Activated naive CD8-positive, alpha-beta T cell treated with anti-CD3 and anti-CD28 coated beads, Interleukin-2, amount 50 U/mL, for 16 hours (primary cell): ENCODE data around the gene RIPOR1.
"Not testable (repeated sequence)": the region's sequence is repeated elsewhere in the genome, so short reads cannot be mapped to it uniquely, and the experiment has no call there.

Source experiments
- DNase-seq: peaks from one replicate; pipeline ENCODE4 v3.0.0-alpha.2; 2020; ENCODE audit warnings: low read depth, low spot score

The RIPOR1 gene

DNA sequence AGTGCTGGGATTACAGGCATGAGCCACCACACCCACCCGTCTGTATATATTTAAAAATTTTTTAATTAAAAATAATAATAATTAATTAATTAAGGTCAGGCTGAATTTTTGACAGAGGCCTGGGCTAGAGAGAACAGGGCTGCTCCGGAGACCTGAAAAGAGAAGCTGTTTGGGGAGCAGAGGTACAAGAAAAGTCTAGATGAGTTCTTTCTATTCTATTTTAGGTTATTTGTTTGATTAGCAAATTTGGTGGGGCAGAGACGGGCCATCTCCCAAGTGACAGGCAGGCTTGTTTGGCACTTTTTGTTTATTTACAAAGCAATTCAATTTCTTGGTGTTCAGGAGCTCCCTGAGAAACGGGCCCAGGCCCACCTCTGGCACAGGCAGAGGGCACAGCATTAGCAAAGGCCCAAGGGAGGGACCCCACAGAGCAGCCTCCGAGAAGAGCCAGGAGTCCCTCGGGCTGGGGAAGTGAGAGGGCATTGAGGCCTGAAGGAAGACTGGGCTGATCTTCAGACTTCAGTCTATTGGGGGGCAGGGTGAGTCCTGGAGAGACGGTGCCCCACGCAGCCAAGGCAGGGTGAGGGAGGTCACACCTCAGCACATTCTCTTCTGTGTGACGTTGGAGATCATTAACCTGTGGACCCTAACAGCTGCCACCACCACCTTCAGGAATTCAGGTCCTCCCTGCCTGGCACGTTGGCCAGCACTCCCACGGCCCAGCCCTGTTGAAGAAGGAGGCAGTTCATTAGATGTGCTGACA is 10.8 kb upstream of the RIPOR1 start:
- DNase-seq: no peak

DNA sequence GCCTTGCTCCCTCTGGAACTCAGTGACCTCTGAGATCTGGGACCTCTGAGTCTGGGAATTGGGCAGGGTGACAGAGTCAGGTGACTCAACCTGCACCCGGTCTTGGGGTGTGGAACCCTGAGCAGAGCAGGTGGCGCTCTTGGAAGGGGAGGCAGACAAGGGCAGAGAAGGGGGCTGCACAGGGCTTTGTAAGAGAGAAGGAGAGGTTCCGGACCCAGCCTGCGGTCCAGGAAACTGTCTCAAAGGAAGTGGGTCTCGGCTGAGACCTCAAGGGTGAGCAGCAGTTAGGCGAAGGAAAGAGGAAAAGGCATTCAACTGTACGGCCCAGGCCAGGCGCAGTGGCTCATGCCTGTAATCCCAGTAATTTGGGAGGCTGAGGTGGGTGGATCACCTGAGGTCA is 10.0 kb upstream of the RIPOR1 start:
- DNase-seq: no peak

- DNase-seq: no peak
Measured at GRCh38 chr16:67519242-67519641, 9.4 kb upstream of the RIPOR1 start.

DNA sequence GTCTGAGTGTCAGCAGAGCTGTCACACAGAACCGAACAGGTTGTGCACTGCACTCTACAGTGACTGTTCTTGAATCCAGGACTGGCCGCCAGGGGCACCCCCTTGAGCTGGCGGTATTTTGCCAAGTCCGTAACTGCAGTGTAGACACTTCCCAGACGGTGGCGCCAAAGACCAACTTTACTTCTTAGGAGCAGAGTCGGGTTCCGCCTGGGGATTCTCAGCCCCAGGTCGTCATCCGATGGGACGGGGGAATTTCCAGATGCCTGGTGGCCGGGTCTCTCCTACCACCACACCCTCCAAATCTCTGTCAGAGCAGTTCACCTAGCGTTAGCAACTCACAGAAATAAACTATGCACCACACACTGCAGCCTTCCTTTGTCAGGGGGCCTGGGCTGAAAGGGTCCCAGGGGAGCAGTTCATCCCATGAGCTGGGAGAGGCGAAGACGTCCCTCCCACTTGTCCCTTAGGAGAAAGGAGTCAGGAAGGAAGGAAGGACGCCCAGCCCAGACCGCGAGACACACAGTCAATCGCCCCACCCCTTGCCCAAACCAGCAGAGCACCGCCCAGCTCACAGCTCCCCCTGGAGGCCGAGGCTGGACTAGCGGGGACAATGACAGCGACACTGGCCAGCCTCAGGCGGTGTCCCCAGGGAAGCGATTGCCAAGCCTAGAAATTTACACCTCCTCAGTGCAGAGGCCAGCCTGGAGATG is 7.4 kb upstream of the RIPOR1 start:
- DNase-seq: peak; percentile 95

DNA sequence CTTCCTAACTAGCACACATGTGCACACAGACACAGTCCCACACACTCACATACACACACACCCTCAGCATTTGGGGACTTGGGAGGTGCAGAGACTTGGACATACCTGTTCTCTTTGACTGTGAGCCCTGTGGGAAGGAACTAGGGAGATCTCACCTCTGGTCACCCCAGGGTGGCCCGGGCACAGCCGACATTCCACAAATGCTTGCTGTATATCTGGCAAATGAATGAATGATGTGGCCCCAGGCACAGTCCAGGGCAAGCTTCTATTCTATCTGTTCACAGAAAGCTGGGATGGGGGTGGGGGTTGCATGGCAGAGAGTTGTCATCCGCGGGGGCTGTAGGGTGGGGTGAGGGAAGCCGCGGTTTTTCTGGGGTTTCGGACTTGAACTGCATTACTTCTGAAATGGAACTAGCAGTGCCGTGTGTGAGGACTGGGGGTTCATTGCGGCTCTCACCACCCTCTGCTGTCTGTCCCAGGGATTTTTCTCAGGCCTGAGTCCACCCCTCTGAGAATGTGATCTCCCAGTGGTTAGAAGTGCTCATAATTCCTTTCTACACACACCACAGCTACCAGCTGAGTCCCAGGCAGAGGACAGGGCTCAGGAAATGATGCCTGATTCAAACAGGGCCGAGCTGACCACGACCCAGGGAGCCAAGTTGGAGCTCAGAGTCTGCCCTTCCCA is 3.3 kb upstream of the RIPOR1 start:
- DNase-seq: no peak

DNA sequence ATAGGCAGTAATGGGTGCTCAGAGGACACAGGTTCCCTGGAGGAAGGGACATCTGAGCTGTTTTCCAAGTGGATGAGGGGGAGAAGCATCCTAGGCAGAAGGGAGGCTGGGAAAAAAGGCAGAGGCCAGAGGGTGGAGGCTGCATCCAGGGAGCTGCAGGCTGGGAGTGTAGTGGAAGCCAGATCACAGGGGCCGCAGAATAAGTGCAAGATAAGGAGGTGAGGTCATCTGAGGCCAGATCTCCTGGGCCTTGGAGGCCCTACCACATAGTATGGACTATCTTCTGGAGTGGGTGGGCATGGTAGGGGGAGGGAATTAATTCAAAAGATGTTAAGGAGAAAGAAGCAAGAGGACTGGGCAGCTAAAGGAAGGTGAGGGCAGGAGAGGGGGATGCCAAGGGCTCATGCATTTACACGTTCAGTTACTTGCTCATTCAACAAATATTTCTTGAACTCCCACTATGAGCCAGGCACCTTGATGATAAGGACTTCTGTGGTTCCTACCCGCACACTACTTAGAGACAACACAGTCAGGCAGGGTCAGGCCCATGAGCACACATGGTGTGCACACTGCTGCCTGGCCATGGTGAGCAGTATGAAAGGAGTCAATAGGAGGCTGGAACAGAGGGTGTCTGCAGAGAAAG is 2.4 kb upstream of the RIPOR1 start:
- no peak for DNase-seq

GRCh38 chr16:67528870-67529581 is 397 bp downstream of the RIPOR1 start:
- no peak for DNase-seq

DNA sequence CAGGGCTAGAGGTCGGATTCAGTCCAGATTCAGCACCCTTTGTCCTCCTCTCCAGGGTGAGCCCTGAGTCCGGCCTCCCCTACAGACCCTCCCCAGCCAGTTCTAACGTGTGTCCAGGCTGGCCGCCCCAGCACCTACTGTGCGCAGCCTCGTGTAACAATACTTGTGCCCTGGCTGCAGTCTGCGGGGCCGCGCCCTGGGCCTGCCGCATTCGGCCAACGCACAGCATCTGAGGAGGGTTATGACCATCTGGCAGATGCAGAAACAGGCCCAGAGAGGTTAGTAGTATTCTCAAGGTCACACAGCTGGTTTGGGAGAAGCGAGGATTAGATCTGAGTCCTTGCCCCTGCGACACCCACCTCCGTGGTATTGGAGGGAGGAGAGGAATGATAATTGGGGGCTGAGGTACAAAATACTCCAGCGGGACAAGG is 968 bp downstream of the RIPOR1 start:
- DNase-seq: no peak

GRCh38 chr16:67530013-67530939 is 1.6 kb downstream of the RIPOR1 start:
- no peak for DNase-seq

DNA sequence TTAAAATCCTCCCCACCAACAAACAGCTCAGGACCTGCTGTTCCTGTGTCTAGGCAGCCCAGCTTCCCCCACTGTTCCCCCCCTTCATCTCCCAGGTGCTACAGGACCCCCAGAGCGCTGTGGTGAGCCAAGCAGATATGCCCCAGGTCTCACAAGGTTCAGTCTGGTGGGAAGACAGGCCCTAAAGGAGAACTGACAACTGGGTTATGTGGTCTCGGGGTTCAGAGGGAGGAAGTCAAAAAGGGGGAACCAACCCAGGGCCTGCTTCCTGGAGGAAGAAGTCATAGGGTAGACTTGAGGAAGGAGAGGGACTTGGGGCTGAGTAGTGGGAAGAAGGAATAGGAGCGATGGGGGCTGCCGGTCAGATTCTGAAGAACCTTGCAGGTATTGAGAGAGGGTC is 2.6 kb downstream of the RIPOR1 start:
- no peak for DNase-seq

DNA sequence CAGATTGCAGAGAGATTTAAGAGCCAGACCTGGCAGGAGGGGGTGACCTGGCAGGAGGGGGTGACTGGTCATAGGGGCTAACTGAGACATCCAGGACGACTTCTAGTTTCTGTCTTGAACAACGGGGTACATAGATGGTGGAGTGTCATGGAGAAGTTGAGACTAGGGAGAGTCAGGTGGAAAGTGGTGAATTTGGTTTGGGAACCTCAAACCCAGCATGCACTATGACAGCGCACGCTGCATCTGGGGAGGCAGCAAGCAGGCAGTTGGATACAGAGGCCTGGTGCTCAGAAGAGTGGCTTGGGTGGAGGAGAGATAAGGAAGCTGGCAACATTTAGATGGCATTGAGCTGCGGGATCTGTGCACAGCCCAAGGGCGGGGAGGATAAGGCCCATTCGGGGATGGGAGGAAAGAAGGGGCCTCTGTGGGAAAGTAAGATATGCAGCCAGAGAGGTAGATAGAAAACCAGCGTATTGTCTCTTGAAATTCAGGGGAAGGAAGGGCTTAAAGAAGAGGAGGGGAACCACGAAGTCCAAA is 4.5 kb downstream of the RIPOR1 start:
- no peak for DNase-seq

GRCh38 chr16:67533987-67534386 is 5.4 kb downstream of the RIPOR1 start:
- DNase-seq: not testable (repeated sequence)

DNA sequence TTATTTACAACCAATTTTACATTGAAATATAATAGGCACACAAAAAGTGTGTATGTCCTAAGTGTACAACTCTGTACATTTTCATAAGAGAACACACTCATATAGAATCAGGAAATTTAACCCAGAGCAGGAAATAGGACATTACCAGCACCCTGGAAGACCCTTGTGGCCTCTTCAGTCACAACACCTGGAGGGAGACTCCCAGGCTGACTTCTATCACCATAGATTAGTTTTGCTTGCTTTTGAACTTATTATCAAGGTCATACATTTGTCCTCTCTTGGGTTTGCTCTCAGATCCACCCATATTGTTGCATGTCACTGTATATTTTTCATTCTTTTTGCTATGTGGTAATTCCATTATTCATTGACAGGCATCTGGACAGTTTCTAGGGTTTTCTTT is 5.8 kb downstream of the RIPOR1 start:
- no peak for DNase-seq

GRCh38 chr16:67535201-67535600 is 6.6 kb downstream of the RIPOR1 start:
- no peak for DNase-seq

DNA sequence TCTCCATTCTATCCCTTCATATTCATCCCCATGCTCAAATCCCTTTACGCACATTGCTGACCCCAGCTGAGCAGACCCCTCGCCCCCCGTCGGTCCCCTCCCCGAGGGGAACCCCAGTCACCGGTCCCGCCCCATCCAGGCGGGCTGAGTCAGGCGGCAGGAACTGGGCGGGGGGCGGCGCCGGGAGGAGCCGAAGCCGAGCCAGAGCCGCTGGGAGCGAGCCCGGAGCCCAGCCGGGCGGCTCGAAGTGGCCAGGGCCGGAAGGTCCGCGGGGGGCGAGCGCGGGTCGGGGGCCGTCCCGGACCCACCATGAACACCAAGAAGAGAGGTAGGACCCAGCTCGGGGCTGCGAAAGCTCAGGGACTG is 8.6 kb downstream of the RIPOR1 start:
- no peak for DNase-seq

GRCh38 chr16:67537636-67538591 is 9.3 kb downstream of the RIPOR1 start:
- no peak for DNase-seq

DNA sequence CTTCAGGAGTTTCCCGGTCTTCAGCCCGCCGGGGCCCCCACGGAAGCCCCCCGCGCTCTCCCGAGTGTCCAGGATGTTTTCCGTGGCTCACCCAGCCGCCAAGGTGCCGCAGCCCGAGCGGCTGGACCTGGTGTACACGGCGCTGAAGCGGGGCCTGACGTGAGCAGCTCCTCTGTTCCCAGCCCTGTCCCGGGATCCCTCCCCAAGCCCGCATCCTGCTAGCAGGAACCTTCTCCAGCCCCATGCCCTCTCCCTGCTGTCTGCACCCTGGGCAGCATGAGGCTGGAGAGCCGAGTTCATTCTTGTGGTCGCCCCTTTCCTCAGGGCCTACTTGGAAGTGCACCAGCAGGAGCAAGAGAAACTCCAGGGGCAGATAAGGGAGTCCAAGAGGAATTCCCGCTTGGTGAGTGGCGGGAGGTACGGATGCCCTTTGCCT is 10.1 kb downstream of the RIPOR1 start:
- no peak for DNase-seq

GRCh38 chr16:67539271-67539670 is 10.6 kb downstream of the RIPOR1 start:
- no peak for DNase-seq
